ENCODE results near the gene KRTAP9-6. TPM values are rescaled to one million over a fixed set of nuclear protein-coding genes. Genes with fewer than 3 reads are reported as not detected.

The KRTAP9-6 gene
- total RNA-seq, 1 experiment from 2014 or later, result not detected

- intact Hi-C loops (cut with micrococcal nuclease; ENCODE audit: unreplicated experiment), result no loop called here
- CTCF ChIA-PET, result no interaction called here
These were observed 43.2 kb downstream of the KRTAP9-6 start for GRCh38 chr17:41308251-41308917.

GRCh38 chr17:41308918-41309359 is 43.8 kb downstream of the KRTAP9-6 start, which contains the start of gene KRTAP16-1:
Gene KRTAP16-1, minus strand, starts transcription at chr17:41309309. Its CDS starts 56 bp downstream, at chr17:41309253.
- no peaks in the 10 kb centered on the region for H3K4me1 ChIP-seq (ENCODE audit: insufficient read depth, low read length, poor library complexity, severe bottlenecking)
- H3K27ac ChIP-seq (ENCODE audit: low read depth, low read length, poor library complexity, severe bottlenecking), result no peak within 1 kb of the TSS
- TF ChIP-seq EZH2 (IDR thresholded peaks at IDR 0.05; ENCODE audit: borderline replicate concordance, low read depth, low read length, poor library complexity, severe bottlenecking) (no peak), CTCF (conservative IDR thresholded peaks at IDR 0.05; ENCODE audit: low read depth, low read length) (no peak)
- no peaks in the 10 kb centered on the region for H3K9me3 ChIP-seq (ENCODE audit: low read depth, low read length, poor library complexity, severe bottlenecking)
- H3K27me3 ChIP-seq (replicated peaks; ENCODE audit: insufficient read depth, low read depth, low read length, poor library complexity), result no peaks in the 10 kb centered on the region
- ChIA-PET CTCF (no interaction called here), POLR2A (ENCODE audit: low non-redundant PET) (no interaction called here)
- no peak for DNase-seq (ENCODE audit: low spot score)
- no peak within 1 kb of the TSS for H3K4me3 ChIP-seq (ENCODE audit: low read depth, low read length, poor library complexity, severe bottlenecking)
- BruUV-seq (replicated peaks), result no TSS peak
- intact Hi-C loops (cut with micrococcal nuclease; ENCODE audit: unreplicated experiment), result no loop called here
- H3K36me3 ChIP-seq (ENCODE audit: insufficient read depth, low read length, poor library complexity, severe bottlenecking), result no peaks in the 10 kb centered on the region

More at GRCh38 chr17:41308251-41308917, 43.2 kb downstream of the KRTAP9-6 start:
- H3K4me1 ChIP-seq (ENCODE audit: insufficient read depth, low read length, poor library complexity, severe bottlenecking), result no peaks in the 10 kb centered on the region
- no peaks in the 10 kb centered on the region for H3K27me3 ChIP-seq (replicated peaks; ENCODE audit: insufficient read depth, low read depth, low read length, poor library complexity)
- H3K9me3 ChIP-seq (ENCODE audit: low read depth, low read length, poor library complexity, severe bottlenecking), result no peaks in the 10 kb centered on the region
- TF ChIP-seq EZH2 (IDR thresholded peaks at IDR 0.05; ENCODE audit: borderline replicate concordance, low read depth, low read length, poor library complexity, severe bottlenecking), result no peak
- TF ChIP-seq CTCF (conservative IDR thresholded peaks at IDR 0.05; ENCODE audit: low read depth, low read length), result no peak
- H3K27ac ChIP-seq (ENCODE audit: low read depth, low read length, poor library complexity, severe bottlenecking), result no peak overlapping the region
- POLR2A ChIA-PET (ENCODE audit: low non-redundant PET), result no interaction called here
- DNase-seq (ENCODE audit: low spot score), result no peak
- no peaks in the 10 kb centered on the region for H3K36me3 ChIP-seq (ENCODE audit: insufficient read depth, low read length, poor library complexity, severe bottlenecking)
- BruUV-seq (replicated peaks), result no TSS peak
- no peak overlapping the region for H3K4me3 ChIP-seq (ENCODE audit: low read depth, low read length, poor library complexity, severe bottlenecking)

- CTCF ChIA-PET, result no interaction called here
- POLR2A ChIA-PET (ENCODE audit: low non-redundant PET), result no interaction called here
- Histone ChIP-seq H3K4me1 (ENCODE audit: insufficient read depth, low read length, poor library complexity, severe bottlenecking) (no peaks in the 10 kb centered on the region), H3K27me3 (replicated peaks; ENCODE audit: insufficient read depth, low read depth, low read length, poor library complexity) (no peaks in the 10 kb centered on the region), H3K27ac (ENCODE audit: low read depth, low read length, poor library complexity, severe bottlenecking) (no peak overlapping the region), H3K9me3 (ENCODE audit: low read depth, low read length, poor library complexity, severe bottlenecking) (no peaks in the 10 kb centered on the region), H3K36me3 (ENCODE audit: insufficient read depth, low read length, poor library complexity, severe bottlenecking) (no peaks in the 10 kb centered on the region), H3K4me3 (ENCODE audit: low read depth, low read length, poor library complexity, severe bottlenecking) (no peak overlapping the region)
- BruUV-seq (replicated peaks), result no TSS peak
- TF ChIP-seq CTCF (conservative IDR thresholded peaks at IDR 0.05; ENCODE audit: low read depth, low read length) (no peak), EZH2 (IDR thresholded peaks at IDR 0.05; ENCODE audit: borderline replicate concordance, low read depth, low read length, poor library complexity, severe bottlenecking) (no peak)
- intact Hi-C loops (cut with micrococcal nuclease; ENCODE audit: unreplicated experiment), result no loop called here
- DNase-seq (ENCODE audit: low spot score), result no peak
These were observed 45.9 kb downstream of the KRTAP9-6 start for GRCh38 chr17:41311111-41311510.
